Measurements from ENCODE around the gene RAB9B. TPM values are rescaled to one million over a fixed set of nuclear protein-coding genes. Genes with fewer than 3 reads are reported as not detected.
"Not testable (repeated sequence)": the region's sequence is repeated elsewhere in the genome, so short reads cannot be mapped to it uniquely, and the experiment has no call there.

RAB9B gene
- total RNA-seq, 2 donors from 2014 or later: 0.22 to 0.45 TPM

GRCh38 chrX:103830848-103831247 is 1.2 kb downstream of the RAB9B start:
- no peak for DNase-seq (ENCODE audit: low spot score)
- Mint-ChIP-seq H3K27me3 (peaks cover 0 to 23% of the 10 kb centered on the region in 2 donors), H3K27ac (no peak overlapping the region), H3K4me1 (ENCODE audit: low read depth in 2 of 2) (peaks cover 5 to 11% of the 10 kb centered on the region in 2 donors), H3K36me3 (no peaks in the 10 kb centered on the region), H3K4me3 (peak overlapping the region; percentile 17), H3K9me3 (no peaks in the 10 kb centered on the region)
- ATAC-seq: no peak

- no peak for ATAC-seq
- Mint-ChIP-seq H3K27me3 (peaks cover 0 to 17% of the 10 kb centered on the region in 2 donors), H3K9me3 (no peaks in the 10 kb centered on the region), H3K4me1 (ENCODE audit: low read depth in 2 of 2) (peaks cover 5 to 16% of the 10 kb centered on the region in 2 donors), H3K4me3 (no peak overlapping the region), H3K36me3 (no peaks in the 10 kb centered on the region), H3K27ac (no peak overlapping the region)
- DNase-seq (ENCODE audit: low spot score): no peak
Observed at GRCh38 chrX:103828529-103828928, 3.5 kb downstream of the RAB9B start.

DNA sequence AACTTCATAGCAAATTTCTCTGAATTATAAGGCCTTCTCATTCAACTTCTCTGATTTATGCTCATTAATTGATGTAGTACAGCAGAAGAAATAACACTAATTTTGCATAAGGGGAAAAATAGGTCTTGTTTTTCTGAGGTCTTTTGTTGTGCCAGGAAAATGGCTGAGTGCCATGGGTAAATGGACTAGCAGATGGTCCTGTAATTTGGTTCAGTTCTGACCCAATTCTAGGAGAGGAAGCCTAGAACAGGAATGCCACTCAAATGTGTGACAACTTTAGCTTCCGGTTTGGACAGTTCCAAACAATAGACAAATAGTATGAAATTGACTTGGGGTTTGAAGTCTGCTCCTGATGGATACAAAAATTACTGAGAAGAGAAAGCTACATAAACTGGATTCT is 6.2 kb downstream of the RAB9B start:
- Mint-ChIP-seq H3K4me3 (no peak overlapping the region), H3K9me3 (no peaks in the 10 kb centered on the region), H3K36me3 (no peaks in the 10 kb centered on the region), H3K27ac (no peak overlapping the region), H3K4me1 (ENCODE audit: low read depth in 2 of 2) (peaks cover 0 to 8% of the 10 kb centered on the region in 2 donors), H3K27me3 (peaks cover 0 to 8% of the 10 kb centered on the region in 2 donors)
- no peak for ATAC-seq
- DNase-seq (ENCODE audit: low spot score): no peak

DNA sequence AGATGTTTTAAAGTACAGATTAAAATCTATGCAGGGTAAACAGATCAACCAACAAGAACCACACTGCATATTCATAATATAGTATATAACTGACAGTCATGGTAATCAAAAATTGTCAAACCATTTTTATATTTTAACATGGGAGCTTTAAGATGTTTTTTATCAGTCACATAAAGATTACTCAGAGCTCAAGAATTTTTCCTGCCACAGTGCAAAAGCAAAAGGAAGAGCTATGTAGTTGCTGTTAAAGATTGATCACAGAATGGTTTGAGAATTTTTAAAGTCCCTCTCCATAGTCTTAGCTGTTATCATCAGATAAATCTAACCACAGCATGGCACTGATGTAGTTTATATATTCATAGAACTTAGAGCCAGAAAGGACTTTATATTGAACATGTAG is 8.5 kb downstream of the RAB9B start:
- ATAC-seq: no peak
- no peak for DNase-seq (ENCODE audit: low spot score)
- no peak overlapping the region for H3K4me3 Mint-ChIP-seq
- no peak overlapping the region for H3K27ac Mint-ChIP-seq
- H3K27me3 Mint-ChIP-seq: peaks cover 0 to 2% of the 10 kb centered on the region in 2 donors
- no peaks in the 10 kb centered on the region for H3K9me3 Mint-ChIP-seq
- H3K4me1 Mint-ChIP-seq (ENCODE audit: low read depth in 2 of 2): peaks cover 8% of the 10 kb centered on the region in 2 donors
- no peaks in the 10 kb centered on the region for H3K36me3 Mint-ChIP-seq

DNA sequence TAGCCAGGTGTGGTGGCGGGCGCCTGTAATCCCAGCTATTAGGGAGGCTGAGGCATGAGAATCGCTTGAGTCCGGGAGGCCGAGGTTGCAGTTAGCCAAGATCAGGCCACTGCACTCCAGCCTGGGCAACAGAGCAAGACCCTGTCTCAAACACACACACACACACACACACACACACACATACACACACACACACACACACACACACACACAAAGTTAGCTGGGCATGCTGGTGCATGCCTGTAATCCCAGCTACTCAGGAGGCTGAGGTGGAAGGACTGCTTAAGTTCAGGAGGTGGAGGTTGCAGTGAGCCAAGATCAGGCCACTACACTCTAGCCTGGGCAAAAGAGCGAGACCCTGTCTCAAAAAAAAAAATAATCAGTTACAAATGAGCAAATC is 11.3 kb downstream of the RAB9B start:
- H3K27ac Mint-ChIP-seq; H3K9me3 Mint-ChIP-seq; H3K36me3 Mint-ChIP-seq; ATAC-seq; H3K4me1 Mint-ChIP-seq (ENCODE audit: low read depth in 2 of 2); H3K4me3 Mint-ChIP-seq; DNase-seq (ENCODE audit: low spot score); H3K27me3 Mint-ChIP-seq: not testable (repeated sequence)

DNA sequence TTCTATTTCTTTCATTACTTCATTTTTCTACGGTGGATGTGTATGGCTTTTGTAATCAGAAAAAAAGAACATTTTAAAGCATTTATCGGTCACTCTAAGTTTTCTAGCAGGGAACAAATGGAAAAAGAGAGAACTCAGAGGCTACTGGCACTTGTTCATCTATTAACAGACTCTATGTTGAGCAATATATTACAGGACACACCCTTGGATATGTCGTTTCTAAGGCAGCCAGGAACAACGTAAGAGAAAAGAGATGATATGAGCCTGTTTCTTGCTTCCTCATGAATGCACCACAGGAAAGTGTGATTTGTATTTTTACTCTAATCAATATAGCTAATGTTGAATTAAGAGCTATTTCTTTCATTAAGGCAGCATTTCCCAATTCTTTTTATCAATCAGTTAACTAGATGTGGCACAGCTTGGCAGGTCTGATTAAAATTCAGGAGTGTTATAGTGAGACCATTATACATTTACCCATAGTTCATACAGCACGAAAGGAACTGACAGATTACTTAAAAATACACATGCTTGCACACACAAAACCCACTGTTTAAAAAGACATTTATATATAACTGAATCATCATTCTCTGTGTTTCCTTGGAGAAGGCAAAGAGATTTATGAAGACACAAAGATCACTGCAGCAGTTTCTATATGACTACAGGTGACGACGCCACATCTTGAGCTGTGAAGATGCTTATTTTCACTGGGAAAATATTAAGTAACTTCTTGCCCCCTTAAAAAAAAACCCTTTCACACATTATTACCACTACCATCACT is 13.0 kb downstream of the RAB9B start:
- Mint-ChIP-seq H3K4me3 (no peak overlapping the region), H3K27ac (no peak overlapping the region), H3K27me3 (peaks cover 17 to 19% of the 10 kb centered on the region in 2 donors), H3K36me3 (no peaks in the 10 kb centered on the region), H3K4me1 (ENCODE audit: low read depth in 2 of 2) (peaks cover 0 to 8% of the 10 kb centered on the region in 2 donors), H3K9me3 (no peaks in the 10 kb centered on the region)
- DNase-seq (ENCODE audit: low spot score): no peak
- ATAC-seq: peak in 1 of 2 donors; percentile 36

GRCh38 chrX:103817502-103817901 is 14.6 kb downstream of the RAB9B start:
- no peaks in the 10 kb centered on the region for H3K36me3 Mint-ChIP-seq
- H3K4me1 Mint-ChIP-seq (ENCODE audit: low read depth in 2 of 2): peaks cover 0 to 8% of the 10 kb centered on the region in 2 donors
- ATAC-seq (no peak), DNase-seq (ENCODE audit: low spot score) (no peak)
- H3K9me3 Mint-ChIP-seq: no peaks in the 10 kb centered on the region
- H3K4me3 Mint-ChIP-seq: no peak overlapping the region
- H3K27ac Mint-ChIP-seq: no peak overlapping the region
- H3K27me3 Mint-ChIP-seq: peaks cover 18 to 25% of the 10 kb centered on the region in 2 donors

- not testable (repeated sequence) for ATAC-seq; H3K4me1 Mint-ChIP-seq (ENCODE audit: low read depth in 2 of 2); H3K27ac Mint-ChIP-seq; H3K36me3 Mint-ChIP-seq; H3K9me3 Mint-ChIP-seq; DNase-seq (ENCODE audit: low spot score); H3K4me3 Mint-ChIP-seq
- peaks cover 18 to 25% of the 10 kb centered on the region in 2 donors for H3K27me3 Mint-ChIP-seq
Observed at GRCh38 chrX:103817101-103817500, 15.0 kb downstream of the RAB9B start.

DNA sequence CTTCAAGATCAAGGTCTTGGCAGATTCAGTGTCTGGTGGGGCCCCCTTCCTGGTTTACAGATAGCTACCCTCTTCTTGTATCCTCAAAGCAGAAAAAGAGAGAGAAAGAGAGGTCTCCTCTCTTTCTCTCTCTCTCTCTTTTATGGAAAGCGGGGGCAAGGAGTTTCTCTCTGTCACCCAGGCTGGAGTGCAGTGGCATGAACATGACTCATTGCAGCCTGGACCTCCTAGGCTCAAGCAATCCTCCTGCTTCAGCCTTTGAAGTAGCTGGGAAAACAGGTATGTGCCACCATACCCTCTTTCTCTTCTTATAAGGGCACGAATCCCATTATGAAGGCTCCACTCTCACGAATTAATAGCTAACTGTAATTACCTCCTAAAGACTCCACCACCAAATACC is 20.2 kb downstream of the RAB9B start:
- peaks cover 18 to 34% of the 10 kb centered on the region in 2 donors for H3K27me3 Mint-ChIP-seq
- H3K4me1 Mint-ChIP-seq (ENCODE audit: low read depth in 2 of 2): no peaks in the 10 kb centered on the region
- no peak overlapping the region for H3K4me3 Mint-ChIP-seq
- no peaks in the 10 kb centered on the region for H3K9me3 Mint-ChIP-seq
- no peak for DNase-seq (ENCODE audit: low spot score)
- no peak for ATAC-seq
- H3K27ac Mint-ChIP-seq: no peak overlapping the region
- H3K36me3 Mint-ChIP-seq: no peaks in the 10 kb centered on the region

- Mint-ChIP-seq H3K36me3 (no peaks in the 10 kb centered on the region), H3K4me1 (ENCODE audit: low read depth in 2 of 2) (no peaks in the 10 kb centered on the region), H3K4me3 (no peak overlapping the region), H3K9me3 (no peaks in the 10 kb centered on the region), H3K27ac (no peak overlapping the region), H3K27me3 (peaks cover 0 to 12% of the 10 kb centered on the region in 2 donors)
- no peak for DNase-seq (ENCODE audit: low spot score)
- ATAC-seq: no peak
Observed at GRCh38 chrX:103806862-103807474, 25.1 kb downstream of the RAB9B start.

- no peak for ATAC-seq
- Mint-ChIP-seq H3K27me3 (peaks cover 0 to 16% of the 10 kb centered on the region in 2 donors), H3K4me1 (ENCODE audit: low read depth in 2 of 2) (no peaks in the 10 kb centered on the region), H3K4me3 (no peak overlapping the region), H3K36me3 (no peaks in the 10 kb centered on the region), H3K27ac (no peak overlapping the region), H3K9me3 (no peaks in the 10 kb centered on the region)
- no peak for DNase-seq (ENCODE audit: low spot score)
Observed at GRCh38 chrX:103805860-103806259, 26.2 kb downstream of the RAB9B start.

GRCh38 chrX:103800318-103800717 is 31.7 kb downstream of the RAB9B start:
- DNase-seq (ENCODE audit: low spot score): no peak
- Mint-ChIP-seq H3K27ac (no peak overlapping the region), H3K36me3 (no peaks in the 10 kb centered on the region), H3K27me3 (peaks cover 0 to 9% of the 10 kb centered on the region in 2 donors), H3K4me1 (ENCODE audit: low read depth in 2 of 2) (no peaks in the 10 kb centered on the region), H3K9me3 (no peaks in the 10 kb centered on the region), H3K4me3 (no peak overlapping the region)
- ATAC-seq: no peak

- DNase-seq (ENCODE audit: low spot score) (no peak), ATAC-seq (no peak)
- H3K4me1 Mint-ChIP-seq (ENCODE audit: low read depth in 2 of 2): no peaks in the 10 kb centered on the region
- no peak overlapping the region for H3K4me3 Mint-ChIP-seq
- H3K9me3 Mint-ChIP-seq: no peaks in the 10 kb centered on the region
- no peak overlapping the region for H3K27ac Mint-ChIP-seq
- no peaks in the 10 kb centered on the region for H3K36me3 Mint-ChIP-seq
- H3K27me3 Mint-ChIP-seq: peaks cover 0 to 12% of the 10 kb centered on the region in 2 donors
Observed at GRCh38 chrX:103797691-103798090, 34.4 kb downstream of the RAB9B start.

DNA sequence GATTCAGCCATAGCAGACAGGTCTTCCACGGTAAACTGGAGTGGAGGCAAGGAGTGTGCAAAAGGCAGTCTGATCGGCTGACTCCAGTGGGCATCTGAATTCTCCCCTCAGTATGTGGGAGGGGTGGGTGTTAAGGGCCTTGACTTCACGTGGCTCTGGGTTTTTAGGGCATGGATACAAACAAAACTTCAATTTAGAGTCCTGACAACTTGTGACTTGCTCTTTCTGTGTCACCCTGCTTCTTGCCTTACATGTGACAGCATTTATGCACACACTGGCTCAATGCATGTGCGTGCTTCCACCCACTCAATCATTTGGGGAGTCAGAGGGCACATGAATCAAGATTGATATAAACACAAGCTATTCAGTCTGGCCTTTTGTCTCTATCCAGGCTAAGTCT is 37.9 kb downstream of the RAB9B start:
- Mint-ChIP-seq H3K9me3 (no peaks in the 10 kb centered on the region), H3K4me1 (ENCODE audit: low read depth in 2 of 2) (no peaks in the 10 kb centered on the region)

More for the DNA sequence above, 37.9 kb downstream of the RAB9B start:
- H3K36me3 Mint-ChIP-seq: no peaks in the 10 kb centered on the region
- no peak overlapping the region for H3K27ac Mint-ChIP-seq
- DNase-seq (ENCODE audit: low spot score) (no peak), ATAC-seq (no peak)
- peaks cover 0 to 13% of the 10 kb centered on the region in 2 donors for H3K27me3 Mint-ChIP-seq
- no peak overlapping the region for H3K4me3 Mint-ChIP-seq

All from natural killer cell treated with Interleukin-12 subunit alpha and Interleukin-12 subunit beta and Interleukin-15 and Interleukin-18, amount 100 ng/mL, for 72 hours (primary cell).